ENCODE measurements around the gene TMEM51. TPM values are rescaled to one million over a fixed set of nuclear protein-coding genes. Genes with fewer than 3 reads are reported as not detected.

The TMEM51 gene
- total and polyA plus RNA-seq, 2 of the 13 experiments (the other 11 are each of a cell fraction or from before 2014, with no cell fraction given), result 12.2 to 22.3 TPM

DNA sequence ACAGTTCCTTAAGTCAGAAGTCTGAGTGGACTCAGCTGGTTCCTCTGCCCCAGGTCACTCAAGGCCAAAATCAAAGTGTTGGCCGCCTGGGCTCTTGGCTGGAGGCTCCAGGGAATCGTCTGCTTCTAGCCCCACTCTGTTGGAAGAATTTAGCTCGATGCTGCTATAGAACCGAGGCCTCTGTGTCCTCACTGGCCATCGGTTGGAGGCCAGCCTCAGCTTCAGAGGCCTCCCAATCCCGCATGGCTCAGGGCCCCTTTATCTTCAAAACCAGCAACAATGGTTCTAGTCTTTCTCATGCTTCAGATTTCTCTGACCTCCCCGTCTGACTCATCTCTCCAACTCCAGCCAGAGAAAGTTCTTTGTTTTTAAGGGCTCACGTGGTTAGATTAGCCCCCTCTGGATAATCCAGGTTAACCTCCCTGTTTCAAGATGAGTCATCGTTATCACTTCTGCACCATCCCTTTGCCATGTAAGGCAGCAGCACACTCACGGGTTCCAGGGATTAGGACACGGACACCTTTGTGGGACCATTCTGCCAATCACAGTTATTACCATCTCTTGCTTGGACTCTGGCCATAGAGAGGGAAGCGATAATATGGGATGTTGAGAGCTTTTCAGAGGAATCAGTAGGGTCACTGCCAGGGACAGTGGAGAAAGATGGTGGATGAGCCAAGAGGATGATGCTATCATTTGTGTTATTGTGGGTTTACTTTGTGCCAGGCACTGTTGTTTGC lies 107.0 kb downstream of the TMEM51 start (continued):
- TF ChIP-seq, protein P1, sequence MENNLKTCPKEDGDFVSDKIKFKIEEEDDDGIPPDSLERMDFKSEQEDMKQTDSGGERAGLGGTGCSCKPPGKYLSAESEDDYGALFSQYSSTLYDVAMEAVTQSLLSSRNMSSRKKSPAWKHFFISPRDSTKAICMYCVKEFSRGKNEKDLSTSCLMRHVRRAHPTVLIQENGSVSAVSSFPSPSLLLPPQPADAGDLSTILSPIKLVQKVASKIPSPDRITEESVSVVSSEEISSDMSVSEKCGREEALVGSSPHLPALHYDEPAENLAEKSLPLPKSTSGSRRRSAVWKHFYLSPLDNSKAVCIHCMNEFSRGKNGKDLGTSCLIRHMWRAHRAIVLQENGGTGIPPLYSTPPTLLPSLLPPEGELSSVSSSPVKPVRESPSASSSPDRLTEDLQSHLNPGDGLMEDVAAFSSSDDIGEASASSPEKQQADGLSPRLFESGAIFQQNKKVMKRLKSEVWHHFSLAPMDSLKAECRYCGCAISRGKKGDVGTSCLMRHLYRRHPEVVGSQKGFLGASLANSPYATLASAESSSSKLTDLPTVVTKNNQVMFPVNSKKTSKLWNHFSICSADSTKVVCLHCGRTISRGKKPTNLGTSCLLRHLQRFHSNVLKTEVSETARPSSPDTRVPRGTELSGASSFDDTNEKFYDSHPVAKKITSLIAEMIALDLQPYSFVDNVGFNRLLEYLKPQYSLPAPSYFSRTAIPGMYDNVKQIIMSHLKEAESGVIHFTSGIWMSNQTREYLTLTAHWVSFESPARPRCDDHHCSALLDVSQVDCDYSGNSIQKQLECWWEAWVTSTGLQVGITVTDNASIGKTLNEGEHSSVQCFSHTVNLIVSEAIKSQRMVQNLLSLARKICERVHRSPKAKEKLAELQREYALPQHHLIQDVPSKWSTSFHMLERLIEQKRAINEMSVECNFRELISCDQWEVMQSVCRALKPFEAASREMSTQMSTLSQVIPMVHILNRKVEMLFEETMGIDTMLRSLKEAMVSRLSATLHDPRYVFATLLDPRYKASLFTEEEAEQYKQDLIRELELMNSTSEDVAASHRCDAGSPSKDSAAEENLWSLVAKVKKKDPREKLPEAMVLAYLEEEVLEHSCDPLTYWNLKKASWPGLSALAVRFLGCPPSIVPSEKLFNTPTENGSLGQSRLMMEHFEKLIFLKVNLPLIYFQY (CRISPR knock-in tag; IDR thresholded peaks at IDR 0.05; ENCODE audit: borderline replicate concordance), result no peak
- peak; percentile 72 for TF ChIP-seq BHLHE40 (IDR thresholded peaks at IDR 0.05; ENCODE audit: low read length)
- 0 out of 2 replicates have a peak, but pooled peaks have one; percentile 22 for TF ChIP-seq ARNTL (CRISPR knock-in tag; IDR thresholded peaks at IDR 0.05)
- TF ChIP-seq TCF7L2 (IDR thresholded peaks at IDR 0.05; ENCODE audit: low read depth, low read length), result no peak
- peak; percentile 21; the same call in 1 of the 2 replicates for TF ChIP-seq NFE2L2 (IDR thresholded peaks at IDR 0.05; ENCODE audit: low read length)
- TF ChIP-seq, protein P2, sequence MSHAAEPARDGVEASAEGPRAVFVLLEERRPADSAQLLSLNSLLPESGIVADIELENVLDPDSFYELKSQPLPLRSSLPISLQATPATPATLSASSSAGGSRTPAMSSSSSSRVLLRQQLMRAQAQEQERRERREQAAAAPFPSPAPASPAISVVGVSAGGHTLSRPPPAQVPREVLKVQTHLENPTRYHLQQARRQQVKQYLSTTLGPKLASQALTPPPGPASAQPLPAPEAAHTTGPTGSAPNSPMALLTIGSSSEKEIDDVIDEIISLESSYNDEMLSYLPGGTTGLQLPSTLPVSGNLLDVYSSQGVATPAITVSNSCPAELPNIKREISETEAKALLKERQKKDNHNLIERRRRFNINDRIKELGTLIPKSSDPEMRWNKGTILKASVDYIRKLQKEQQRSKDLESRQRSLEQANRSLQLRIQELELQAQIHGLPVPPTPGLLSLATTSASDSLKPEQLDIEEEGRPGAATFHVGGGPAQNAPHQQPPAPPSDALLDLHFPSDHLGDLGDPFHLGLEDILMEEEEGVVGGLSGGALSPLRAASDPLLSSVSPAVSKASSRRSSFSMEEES (CRISPR knock-in tag; IDR thresholded peaks at IDR 0.05), result peak; percentile 76
- TF ChIP-seq MEF2D (CRISPR knock-in tag; IDR thresholded peaks at IDR 0.05), result peak; percentile 61; the same call in 1 of the 2 replicates
- TF ChIP-seq, protein P3, sequence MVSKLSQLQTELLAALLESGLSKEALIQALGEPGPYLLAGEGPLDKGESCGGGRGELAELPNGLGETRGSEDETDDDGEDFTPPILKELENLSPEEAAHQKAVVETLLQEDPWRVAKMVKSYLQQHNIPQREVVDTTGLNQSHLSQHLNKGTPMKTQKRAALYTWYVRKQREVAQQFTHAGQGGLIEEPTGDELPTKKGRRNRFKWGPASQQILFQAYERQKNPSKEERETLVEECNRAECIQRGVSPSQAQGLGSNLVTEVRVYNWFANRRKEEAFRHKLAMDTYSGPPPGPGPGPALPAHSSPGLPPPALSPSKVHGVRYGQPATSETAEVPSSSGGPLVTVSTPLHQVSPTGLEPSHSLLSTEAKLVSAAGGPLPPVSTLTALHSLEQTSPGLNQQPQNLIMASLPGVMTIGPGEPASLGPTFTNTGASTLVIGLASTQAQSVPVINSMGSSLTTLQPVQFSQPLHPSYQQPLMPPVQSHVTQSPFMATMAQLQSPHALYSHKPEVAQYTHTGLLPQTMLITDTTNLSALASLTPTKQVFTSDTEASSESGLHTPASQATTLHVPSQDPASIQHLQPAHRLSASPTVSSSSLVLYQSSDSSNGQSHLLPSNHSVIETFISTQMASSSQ (IDR thresholded peaks at IDR 0.05; ENCODE audit: low read depth), result no peak
- TF ChIP-seq, protein P3 (CRISPR knock-in tag; IDR thresholded peaks at IDR 0.05; ENCODE audit: borderline replicate concordance), result 0 out of 2 replicates have a peak, but pooled peaks have one; percentile 27
- TF ChIP-seq, protein P4, sequence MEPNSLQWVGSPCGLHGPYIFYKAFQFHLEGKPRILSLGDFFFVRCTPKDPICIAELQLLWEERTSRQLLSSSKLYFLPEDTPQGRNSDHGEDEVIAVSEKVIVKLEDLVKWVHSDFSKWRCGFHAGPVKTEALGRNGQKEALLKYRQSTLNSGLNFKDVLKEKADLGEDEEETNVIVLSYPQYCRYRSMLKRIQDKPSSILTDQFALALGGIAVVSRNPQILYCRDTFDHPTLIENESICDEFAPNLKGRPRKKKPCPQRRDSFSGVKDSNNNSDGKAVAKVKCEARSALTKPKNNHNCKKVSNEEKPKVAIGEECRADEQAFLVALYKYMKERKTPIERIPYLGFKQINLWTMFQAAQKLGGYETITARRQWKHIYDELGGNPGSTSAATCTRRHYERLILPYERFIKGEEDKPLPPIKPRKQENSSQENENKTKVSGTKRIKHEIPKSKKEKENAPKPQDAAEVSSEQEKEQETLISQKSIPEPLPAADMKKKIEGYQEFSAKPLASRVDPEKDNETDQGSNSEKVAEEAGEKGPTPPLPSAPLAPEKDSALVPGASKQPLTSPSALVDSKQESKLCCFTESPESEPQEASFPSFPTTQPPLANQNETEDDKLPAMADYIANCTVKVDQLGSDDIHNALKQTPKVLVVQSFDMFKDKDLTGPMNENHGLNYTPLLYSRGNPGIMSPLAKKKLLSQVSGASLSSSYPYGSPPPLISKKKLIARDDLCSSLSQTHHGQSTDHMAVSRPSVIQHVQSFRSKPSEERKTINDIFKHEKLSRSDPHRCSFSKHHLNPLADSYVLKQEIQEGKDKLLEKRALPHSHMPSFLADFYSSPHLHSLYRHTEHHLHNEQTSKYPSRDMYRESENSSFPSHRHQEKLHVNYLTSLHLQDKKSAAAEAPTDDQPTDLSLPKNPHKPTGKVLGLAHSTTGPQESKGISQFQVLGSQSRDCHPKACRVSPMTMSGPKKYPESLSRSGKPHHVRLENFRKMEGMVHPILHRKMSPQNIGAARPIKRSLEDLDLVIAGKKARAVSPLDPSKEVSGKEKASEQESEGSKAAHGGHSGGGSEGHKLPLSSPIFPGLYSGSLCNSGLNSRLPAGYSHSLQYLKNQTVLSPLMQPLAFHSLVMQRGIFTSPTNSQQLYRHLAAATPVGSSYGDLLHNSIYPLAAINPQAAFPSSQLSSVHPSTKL (CRISPR knock-in tag; IDR thresholded peaks at IDR 0.05), result 0 out of 2 replicates have a peak, but pooled peaks have one; percentile 28
- TF ChIP-seq, protein P5, sequence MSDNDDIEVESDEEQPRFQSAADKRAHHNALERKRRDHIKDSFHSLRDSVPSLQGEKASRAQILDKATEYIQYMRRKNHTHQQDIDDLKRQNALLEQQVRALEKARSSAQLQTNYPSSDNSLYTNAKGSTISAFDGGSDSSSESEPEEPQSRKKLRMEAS (IDR thresholded peaks at IDR 0.05), result peak; percentile 40; the same call in 1 of the 2 replicates
- TF ChIP-seq NFE2L1 (CRISPR knock-in tag; IDR thresholded peaks at IDR 0.05; ENCODE audit: borderline replicate concordance), result no peak
